ENCODE measurements around the gene NRDE2. TPM values are rescaled to one million over a fixed set of nuclear protein-coding genes. Genes with fewer than 3 reads are reported as not detected.
"Not testable (repeated sequence)": the region's sequence is repeated elsewhere in the genome, so short reads cannot be mapped to it uniquely, and the experiment has no call there.

NRDE2 gene
- total and polyA plus RNA-seq, 8 donors: 7.0 to 12.7 (median 9.3) TPM

DNA sequence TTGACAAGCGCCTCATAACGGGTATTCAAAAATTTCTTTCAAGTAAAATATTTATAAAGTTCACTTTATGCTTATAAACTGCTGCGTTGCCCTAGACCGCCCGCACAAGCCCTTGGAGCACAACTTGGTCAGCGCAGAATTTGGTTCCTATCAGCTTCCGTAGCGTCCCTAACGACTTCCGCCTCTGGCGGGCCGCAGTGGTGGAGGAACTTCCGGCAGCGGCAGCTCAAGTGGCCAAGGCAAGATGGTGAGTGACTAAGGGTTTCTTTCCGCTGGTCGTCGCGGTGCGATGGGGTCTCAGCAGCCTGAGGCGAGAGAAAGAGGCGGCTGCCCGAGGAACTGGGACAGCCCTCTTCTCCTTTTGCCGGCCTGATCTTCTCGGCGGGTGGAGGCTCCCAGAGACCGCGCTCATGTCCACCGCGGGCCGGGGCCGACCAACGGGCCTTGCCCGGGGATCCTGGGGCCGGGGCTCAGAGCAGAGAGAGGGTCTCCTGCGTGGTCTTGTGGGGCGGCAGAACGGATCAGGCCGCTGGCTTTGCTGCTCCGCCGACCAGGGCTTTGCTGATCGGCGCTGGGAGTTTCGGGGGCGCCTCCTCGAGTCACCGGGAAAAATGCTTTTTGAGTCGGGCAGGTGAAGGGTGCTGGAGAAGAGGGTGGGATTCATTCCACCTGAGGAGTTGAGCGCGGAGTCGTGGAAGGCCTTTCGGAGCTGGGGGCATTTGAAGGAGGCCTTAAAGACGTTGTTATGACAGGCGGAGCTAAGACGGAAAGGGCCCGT is 75.2 kb downstream of the NRDE2 start, which contains the start of gene PSMC1:
PSMC1 (plus strand) TSS at position 200 of the 778 bp plus-strand sequence; CDS start at position 245, 45 bp downstream.
- Histone ChIP-seq H3K4me1 (peaks cover 0 to 17% (median 0%) of the 10 kb centered on the region in 3 donors), H3K4me3 (peak within 1 kb of the TSS; percentile 79 to 99 (median 96)), H3K36me3 (peaks cover 0 to 15% (median 5%) of the 10 kb centered on the region in 3 donors), H3K27me3 (peaks cover 0 to 8% (median 0%) of the 10 kb centered on the region in 4 donors), H3K27ac (peak within 1 kb of the TSS in 1 of 4 donors; percentile 63), H3K9me3 (no peaks in the 10 kb centered on the region)
- ATAC-seq (peak; percentile 99 to 100 (median 100)), FAIRE-seq (peak; percentile 84), DNase-seq (peak; percentile 80 to 93 (median 90))
- intact Hi-C loops (cut with DNase I): no loop called here
- 0% methylated on average over 51 to 55 of the region's 55 CpGs for WGBS, 2 donors
- no peak for TF ChIP-seq CTCF (IDR thresholded peaks at IDR 0.05)

GRCh38 chr14:90255871-90256270 is 75.9 kb downstream of the NRDE2 start:
- DNase-seq: no peak
- H3K36me3 ChIP-seq: peaks cover 0 to 10% (median 4%) of the 10 kb centered on the region in 3 donors
- peaks cover 0 to 17% (median 0%) of the 10 kb centered on the region in 3 donors for H3K4me1 ChIP-seq
- peaks cover 0 to 9% (median 0%) of the 10 kb centered on the region in 4 donors for H3K27me3 ChIP-seq
- H3K9me3 ChIP-seq: no peaks in the 10 kb centered on the region
- intact Hi-C loops (cut with DNase I): no loop called here
- TF ChIP-seq CTCF (IDR thresholded peaks at IDR 0.05): no peak
- H3K4me3 ChIP-seq: peak overlapping the region; percentile 79 to 99 (median 96)
- peak in 1 of 4 donors; percentile 6 for ATAC-seq
- peak overlapping the region in 1 of 4 donors; percentile 63 for H3K27ac ChIP-seq
- FAIRE-seq: no peak
- WGBS, 2 donors: 57 to 82% methylated on average over 1 of the region's 1 CpG

DNA sequence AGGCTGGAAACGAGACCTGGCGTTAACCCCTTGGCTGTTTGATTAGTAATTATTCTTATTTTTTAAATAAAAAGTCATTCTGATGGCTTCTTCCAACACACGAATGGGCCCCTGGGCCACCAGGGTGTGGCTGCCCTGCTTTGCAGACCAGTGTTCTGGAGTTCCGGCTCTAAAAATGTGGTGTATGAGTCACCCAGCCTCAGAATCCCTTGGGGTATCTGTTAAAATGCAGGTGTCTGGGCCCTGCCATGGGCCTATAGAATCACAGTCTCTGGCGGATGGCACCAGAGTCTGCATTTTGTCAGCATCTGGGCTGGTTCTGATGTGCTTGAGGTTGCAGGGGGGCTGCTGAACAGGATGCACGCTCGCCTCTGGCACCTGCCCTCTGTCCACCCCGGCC is 77.9 kb downstream of the NRDE2 start:
- peaks cover 0 to 9% (median 0%) of the 10 kb centered on the region in 4 donors for H3K27me3 ChIP-seq
- no peak for DNase-seq
- no peak for ATAC-seq
- no peaks in the 10 kb centered on the region for H3K9me3 ChIP-seq
- TF ChIP-seq CTCF (IDR thresholded peaks at IDR 0.05): no peak
- no peak for FAIRE-seq
- intact Hi-C loops (cut with DNase I): no loop called here
- H3K4me3 ChIP-seq: no peak overlapping the region
- no peak overlapping the region for H3K27ac ChIP-seq
- peaks cover 0 to 17% (median 0%) of the 10 kb centered on the region in 3 donors for H3K4me1 ChIP-seq
- H3K36me3 ChIP-seq: no peaks in the 10 kb centered on the region
- 73 to 75% methylated on average over 8 of the region's 8 CpGs for WGBS, 2 donors

- Histone ChIP-seq H3K4me1 (no peaks in the 10 kb centered on the region), H3K9me3 (no peaks in the 10 kb centered on the region), H3K4me3 (no peak overlapping the region), H3K27ac (no peak overlapping the region), H3K36me3 (no peaks in the 10 kb centered on the region), H3K27me3 (peaks cover 0 to 6% (median 0%) of the 10 kb centered on the region in 4 donors)
- TF ChIP-seq CTCF (IDR thresholded peaks at IDR 0.05): no peak
- ATAC-seq: no peak
- intact Hi-C loops (cut with DNase I): no loop called here
- WGBS, 2 donors: 73 to 94% methylated on average over 2 of the region's 2 CpGs
- DNase-seq: no peak
- no peak for FAIRE-seq
Measured at GRCh38 chr14:90248594-90248993, 83.1 kb downstream of the NRDE2 start.

- H3K4me3 ChIP-seq; FAIRE-seq; H3K4me1 ChIP-seq; H3K27me3 ChIP-seq; DNase-seq; ATAC-seq; H3K36me3 ChIP-seq; intact Hi-C loops (cut with DNase I); H3K27ac ChIP-seq; H3K9me3 ChIP-seq: not testable (repeated sequence)
- WGBS, 2 donors: 65 to 83% methylated on average over 10 of the region's 10 CpGs
Measured at GRCh38 chr14:90247441-90247840, 84.3 kb downstream of the NRDE2 start.
